ENCODE data around the gene TRIML1.

DNA sequence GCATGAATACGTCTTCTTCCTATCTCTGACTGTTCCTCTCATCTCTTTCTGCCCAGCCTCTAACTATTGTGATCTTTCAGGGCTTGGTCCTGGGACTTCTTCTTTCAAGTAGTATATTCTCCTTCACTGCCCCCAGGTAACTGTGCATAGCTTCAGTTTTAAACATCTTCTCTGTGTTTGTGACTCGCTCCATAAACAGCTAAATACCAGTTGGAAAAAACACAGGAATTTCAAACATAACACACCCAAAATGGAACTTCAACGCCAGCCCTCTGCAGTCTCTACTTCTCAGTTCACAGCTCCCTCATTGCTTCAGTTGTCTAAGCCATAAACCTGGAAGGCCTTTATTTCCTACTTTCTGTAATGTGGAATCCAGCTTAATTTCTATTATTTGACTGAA lies 46.4 kb upstream of the TRIML1 start:
- TF ChIP-seq, protein P1, sequence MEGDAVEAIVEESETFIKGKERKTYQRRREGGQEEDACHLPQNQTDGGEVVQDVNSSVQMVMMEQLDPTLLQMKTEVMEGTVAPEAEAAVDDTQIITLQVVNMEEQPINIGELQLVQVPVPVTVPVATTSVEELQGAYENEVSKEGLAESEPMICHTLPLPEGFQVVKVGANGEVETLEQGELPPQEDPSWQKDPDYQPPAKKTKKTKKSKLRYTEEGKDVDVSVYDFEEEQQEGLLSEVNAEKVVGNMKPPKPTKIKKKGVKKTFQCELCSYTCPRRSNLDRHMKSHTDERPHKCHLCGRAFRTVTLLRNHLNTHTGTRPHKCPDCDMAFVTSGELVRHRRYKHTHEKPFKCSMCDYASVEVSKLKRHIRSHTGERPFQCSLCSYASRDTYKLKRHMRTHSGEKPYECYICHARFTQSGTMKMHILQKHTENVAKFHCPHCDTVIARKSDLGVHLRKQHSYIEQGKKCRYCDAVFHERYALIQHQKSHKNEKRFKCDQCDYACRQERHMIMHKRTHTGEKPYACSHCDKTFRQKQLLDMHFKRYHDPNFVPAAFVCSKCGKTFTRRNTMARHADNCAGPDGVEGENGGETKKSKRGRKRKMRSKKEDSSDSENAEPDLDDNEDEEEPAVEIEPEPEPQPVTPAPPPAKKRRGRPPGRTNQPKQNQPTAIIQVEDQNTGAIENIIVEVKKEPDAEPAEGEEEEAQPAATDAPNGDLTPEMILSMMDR (IDR thresholded peaks at IDR 0.05), result no peak
- TF ChIP-seq POLR2A (IDR thresholded peaks at IDR 0.05), result no peak

Data from adrenal gland (tissue), 5 donors.